Natural killer cell (primary cell): ENCODE results near the gene CDH12. TPM values are rescaled to one million over a fixed set of nuclear protein-coding genes. Genes with fewer than 3 reads are reported as not detected.

Experiments used
- ATAC-seq, 3 donors: fragments of 150-1000 bp in 2 of 3; fragments of 200-7000 bp in 1 of 3; cut with Tn5 transposase; 1 replicate in 1 of 3; 2 replicates in 2 of 3; pipeline ENCODE4 v1.10.0; 2021; ENCODE audit warnings: mild to moderate bottlenecking in 2 of 3, moderate library complexity in 2 of 3
- DNase-seq, 2 donors: peaks; one replicate each; pipeline versions ENCODE4 v3.0.0 to v3.0.0-alpha.2; 2013 to 2021; ENCODE audit warnings: mixed read lengths in 1 of 2
- H3K27ac ChIP-seq: one replicate; pipeline ENCODE4 v1.5.1; 2013; ENCODE audit warnings: mild to moderate bottlenecking, low read length
- H3K27me3 ChIP-seq: one replicate; pipeline ENCODE4 v1.6.1; 2013; ENCODE audit warnings: low read length; ENCODE audit not compliant: control insufficient read depth, insufficient read depth
- H3K36me3 ChIP-seq: one replicate; pipeline ENCODE4 v1.6.1; 2013; ENCODE audit warnings: low read length; ENCODE audit not compliant: control insufficient read depth, insufficient read depth
- H3K4me1 ChIP-seq: one replicate; pipeline ENCODE4 v1.6.1; 2013; ENCODE audit warnings: low read length; ENCODE audit not compliant: control insufficient read depth, insufficient read depth
- H3K4me3 ChIP-seq: one replicate; pipeline ENCODE4 v1.5.1; 2013; ENCODE audit warnings: low read length
- H3K9me3 ChIP-seq: one replicate; pipeline ENCODE4 v1.6.1; 2013; ENCODE audit warnings: low read length; ENCODE audit not compliant: control insufficient read depth, insufficient read depth
- H3K27ac Mint-ChIP-seq, 2 donors: one replicate each; pipeline ENCODE4 v1.8.0; 2022; ENCODE audit warnings: mild to moderate bottlenecking in 2 of 2, mixed read lengths in 2 of 2, moderate library complexity in 1 of 2
- H3K27me3 Mint-ChIP-seq, 2 donors: one replicate each; pipeline ENCODE4 v1.8.0; 2022; ENCODE audit warnings: low read depth in 2 of 2, mixed read lengths in 2 of 2
- H3K36me3 Mint-ChIP-seq: one replicate; pipeline ENCODE4 v1.8.0; 2022; ENCODE audit warnings: mixed read lengths
- H3K4me1 Mint-ChIP-seq, 2 donors: one replicate each; pipeline ENCODE4 v1.8.0; 2022; ENCODE audit warnings: mixed read lengths in 2 of 2
- H3K4me3 Mint-ChIP-seq: one replicate; pipeline ENCODE4 v1.8.0; 2022; ENCODE audit warnings: mild to moderate bottlenecking, moderate library complexity, mixed read lengths
- H3K9me3 Mint-ChIP-seq, 2 donors: one replicate each; pipeline ENCODE4 v1.8.0; 2022; ENCODE audit warnings: mixed read lengths in 2 of 2
- CTCF ChIP-seq: fragments of 200-600 bp; IDR thresholded peaks from one replicate; pipeline ENCODE4 v1.8.0; 2022; ENCODE audit warnings: antibody characterized with exemption
- WGBS: methylation state at CpG from one replicate; pipeline ENCODE4 v1.1.7; 2013; ENCODE audit warnings: missing lambda C conversion rate; ENCODE audit not compliant: insufficient coverage; 5-methylcytosine and 5-hydroxymethylcytosine counted together
- intact Hi-C: fragments of 100-400 bp; cut with micrococcal nuclease; formaldehyde crosslinking; loops from one replicate; pipeline ENCODE4 v1.14.2; 2022
- total RNA-seq, 4 donors: library from RNA; stranded (reverse); fragments of 120-200 nt in 1 of 4; gene quantifications; one replicate each; pipeline versions ENCODE4 v1.2.3 to v1.2.4, GENCODE V29; 2013 to 2022

Gene CDH12
- total RNA-seq, 3 donors from 2014 or later (not counting 1 experiment from before 2014, with no cell fraction given), result not detected

- Histone ChIP-seq H3K4me1 (no peaks in the 10 kb centered on the region), H3K27me3 (no peaks in the 10 kb centered on the region), H3K9me3 (peaks cover 10% of the 10 kb centered on the region), H3K27ac (no peak overlapping the region), H3K4me3 (no peak overlapping the region), H3K36me3 (no peaks in the 10 kb centered on the region)
- DNase-seq (no peak), ATAC-seq (no peak)
- H3K27ac Mint-ChIP-seq, result no peak overlapping the region
- WGBS, result 92% methylated on average over 8 of the region's 8 CpGs
- no peak for TF ChIP-seq CTCF
- peaks cover 4 to 8% of the 10 kb centered on the region in 2 donors for H3K9me3 Mint-ChIP-seq
- H3K27me3 Mint-ChIP-seq, result no peaks in the 10 kb centered on the region
- H3K4me1 Mint-ChIP-seq, result no peaks in the 10 kb centered on the region
- intact Hi-C loops, result no loop called here
- no peak overlapping the region for H3K4me3 Mint-ChIP-seq
- H3K36me3 Mint-ChIP-seq, result peaks cover 6% of the 10 kb centered on the region
Measured at GRCh38 chr5:22899341-22899740, 46.2 kb upstream of the CDH12 start.

- Histone ChIP-seq H3K4me1 (no peaks in the 10 kb centered on the region), H3K27me3 (no peaks in the 10 kb centered on the region), H3K4me3 (no peak overlapping the region), H3K36me3 (no peaks in the 10 kb centered on the region), H3K27ac (no peak overlapping the region), H3K9me3 (peaks cover 4% of the 10 kb centered on the region)
- no peak for TF ChIP-seq CTCF
- ATAC-seq (no peak), DNase-seq (no peak)
- Mint-ChIP-seq H3K27me3 (no peaks in the 10 kb centered on the region), H3K4me3 (no peak overlapping the region), H3K36me3 (peaks cover 6% of the 10 kb centered on the region), H3K9me3 (peaks cover 8 to 14% of the 10 kb centered on the region in 2 donors), H3K4me1 (no peaks in the 10 kb centered on the region), H3K27ac (no peak overlapping the region)
- WGBS, result 59% methylated on average over 5 of the region's 5 CpGs
- intact Hi-C loops, result no loop called here
Measured at GRCh38 chr5:22896152-22896551, 43.0 kb upstream of the CDH12 start.

- peaks cover 6% of the 10 kb centered on the region for H3K36me3 Mint-ChIP-seq
- H3K4me1 Mint-ChIP-seq, result no peaks in the 10 kb centered on the region
- no peaks in the 10 kb centered on the region for H3K9me3 ChIP-seq
- no peak for TF ChIP-seq CTCF
- H3K4me3 Mint-ChIP-seq, result no peak overlapping the region
- H3K4me1 ChIP-seq, result no peaks in the 10 kb centered on the region
- H3K36me3 ChIP-seq, result no peaks in the 10 kb centered on the region
- H3K4me3 ChIP-seq, result no peak overlapping the region
- no peaks in the 10 kb centered on the region for H3K27me3 ChIP-seq
- DNase-seq (no peak), ATAC-seq (no peak)
- no peak overlapping the region for H3K27ac ChIP-seq
- WGBS, result 94% methylated on average over 2 of the region's 4 CpGs
- no peaks in the 10 kb centered on the region for H3K27me3 Mint-ChIP-seq
- H3K27ac Mint-ChIP-seq, result no peak overlapping the region
- intact Hi-C loops, result no loop called here
- peaks cover 12 to 15% of the 10 kb centered on the region in 2 donors for H3K9me3 Mint-ChIP-seq
Measured at GRCh38 chr5:22892441-22892840, 39.3 kb upstream of the CDH12 start.

- Histone ChIP-seq H3K36me3 (no peaks in the 10 kb centered on the region), H3K4me1 (no peaks in the 10 kb centered on the region), H3K4me3 (no peak overlapping the region), H3K27ac (no peak overlapping the region), H3K9me3 (no peaks in the 10 kb centered on the region), H3K27me3 (no peaks in the 10 kb centered on the region)
- no peak overlapping the region for H3K4me3 Mint-ChIP-seq
- H3K27ac Mint-ChIP-seq, result no peak overlapping the region
- no peak for ATAC-seq
- no CpG with 5 or more reads among the region's 2 CpGs for WGBS
- H3K4me1 Mint-ChIP-seq, result no peaks in the 10 kb centered on the region
- no peak for TF ChIP-seq CTCF
- no peak for DNase-seq
- H3K9me3 Mint-ChIP-seq, result peaks cover 16 to 17% of the 10 kb centered on the region in 2 donors
- intact Hi-C loops, result no loop called here
- H3K27me3 Mint-ChIP-seq, result no peaks in the 10 kb centered on the region
- H3K36me3 Mint-ChIP-seq, result no peaks in the 10 kb centered on the region
Measured at GRCh38 chr5:22889720-22890119, 36.6 kb upstream of the CDH12 start.
